ENCODE results near the gene TIMELESS.

- no peak for TF ChIP-seq CTCF (conservative IDR thresholded peaks at IDR 0.05)
- TF ChIP-seq EZH2 (IDR thresholded peaks at IDR 0.05; ENCODE audit: low read depth) = no peak
These were observed 17.4 kb downstream of the TIMELESS start for GRCh38 chr12:56431850-56432249.
